HG03342 (cell line): ENCODE results near the gene STAT1.
"Not testable (repeated sequence)": the region's sequence is repeated elsewhere in the genome, so short reads cannot be mapped to it uniquely, and the experiment has no call there.

Experiments
- ATAC-seq: cut with Tn5 transposase; IDR thresholded peaks from one replicate; pipeline ENCODE4 v1.9.1; 2021; ENCODE audit warnings: mild to moderate bottlenecking, moderate library complexity; ENCODE audit not compliant: unreplicated experiment

Gene STAT1

DNA sequence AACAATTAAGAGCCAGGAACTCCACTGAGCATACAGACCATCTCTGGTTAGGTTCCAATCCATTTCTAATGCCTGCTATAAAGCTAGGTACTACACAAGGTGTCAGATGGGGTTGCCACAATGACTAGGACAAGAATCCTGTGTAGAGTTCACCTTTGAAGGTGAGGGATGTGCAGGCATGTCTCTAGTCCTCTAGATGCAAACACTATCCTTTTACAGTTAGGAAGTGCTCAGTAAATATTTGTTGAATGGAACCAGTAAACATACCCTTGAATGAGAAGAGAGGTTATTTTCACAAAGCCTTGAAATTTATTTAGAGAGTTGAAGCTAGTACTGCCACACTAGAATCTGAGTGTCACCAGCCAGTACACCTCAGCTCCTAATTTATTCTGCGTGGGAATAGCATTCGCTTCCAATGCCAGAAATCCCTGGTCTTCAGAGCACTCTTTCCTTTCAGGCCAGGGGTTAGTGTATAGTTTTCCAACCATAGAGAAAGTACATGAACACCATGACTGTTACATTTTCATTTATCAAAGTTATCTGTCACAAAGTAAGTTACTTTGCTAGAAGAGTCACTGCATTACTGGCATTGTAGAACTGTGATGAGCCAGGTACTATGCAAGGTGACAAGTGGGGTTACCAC is 48.3 kb downstream of the STAT1 start:
- ATAC-seq = no peak

DNA sequence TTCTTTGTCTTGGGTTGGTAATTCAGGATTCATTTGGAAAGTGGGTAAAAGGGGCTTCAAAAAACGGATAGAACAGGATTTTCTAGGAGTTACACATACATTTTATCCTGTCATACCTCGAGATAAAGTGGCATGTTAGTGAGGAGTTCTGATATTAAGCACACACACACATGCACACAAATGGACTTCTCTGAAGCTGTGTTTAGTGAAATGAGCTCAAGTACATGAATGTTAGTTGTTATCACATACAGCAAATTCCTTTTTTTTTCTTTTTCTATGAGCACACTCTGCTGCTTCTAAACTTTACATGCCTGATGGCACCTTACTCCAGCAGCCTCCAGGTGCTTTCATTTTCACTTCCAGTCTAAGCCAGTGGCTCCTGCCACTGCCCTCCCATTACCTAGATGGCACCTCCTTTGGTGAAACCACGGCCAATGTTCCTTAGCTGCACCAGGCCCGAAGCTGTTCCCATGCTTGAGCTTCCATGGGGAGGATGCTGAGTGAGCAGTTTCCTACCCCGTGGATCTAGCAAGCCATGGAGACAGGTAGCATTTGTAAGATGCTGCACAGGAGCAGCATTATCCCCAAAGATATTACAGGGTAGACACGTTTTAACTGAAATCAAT is 49.7 kb downstream of the STAT1 start:
- ATAC-seq = no peak

DNA sequence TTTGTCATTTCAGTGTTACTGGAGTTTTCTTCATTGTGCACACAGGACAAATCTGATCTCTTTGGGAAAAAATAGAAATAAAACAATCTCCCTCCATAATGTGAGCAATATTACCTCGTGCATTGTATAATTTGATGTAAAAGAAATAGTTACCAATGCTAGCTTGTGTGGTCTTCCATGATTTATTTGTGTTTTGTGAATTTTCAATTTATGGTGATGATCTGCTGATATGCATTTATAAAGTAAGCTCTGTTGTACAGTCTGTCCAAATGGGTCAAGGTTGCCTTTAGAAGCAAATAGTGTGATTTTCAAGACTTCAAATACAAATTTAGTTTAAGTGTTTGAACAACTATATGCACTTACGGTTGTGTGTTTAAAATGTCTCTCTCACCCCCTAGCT is 50.9 kb downstream of the STAT1 start:
- no peak for ATAC-seq

DNA sequence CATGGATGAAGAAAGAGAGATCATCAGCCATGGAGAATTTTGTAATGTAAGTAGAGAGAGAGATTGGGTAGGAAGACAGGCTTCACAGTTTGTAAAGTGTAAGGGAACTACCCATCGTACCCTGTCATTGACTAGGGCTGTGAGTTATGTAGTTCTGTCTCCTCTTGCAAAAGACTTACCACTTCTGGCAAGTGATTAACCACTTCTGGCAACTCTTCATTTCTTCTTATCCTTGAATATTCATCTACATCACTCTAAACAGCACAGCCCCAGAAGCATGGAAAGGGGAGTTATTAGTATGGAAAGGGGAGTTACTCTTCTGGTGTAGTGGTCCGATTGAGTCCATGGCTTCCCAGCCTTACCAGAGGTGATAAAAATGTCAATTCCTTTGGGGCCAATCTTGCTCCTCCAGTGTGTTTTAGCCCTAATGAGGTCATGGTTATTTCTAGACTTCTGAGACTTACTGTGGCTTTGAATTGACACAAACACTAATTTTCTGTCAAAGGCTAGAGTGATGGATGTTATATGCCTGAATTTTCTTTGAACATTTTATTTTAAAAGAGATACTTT is 52.0 kb downstream of the STAT1 start:
- no peak for ATAC-seq

DNA sequence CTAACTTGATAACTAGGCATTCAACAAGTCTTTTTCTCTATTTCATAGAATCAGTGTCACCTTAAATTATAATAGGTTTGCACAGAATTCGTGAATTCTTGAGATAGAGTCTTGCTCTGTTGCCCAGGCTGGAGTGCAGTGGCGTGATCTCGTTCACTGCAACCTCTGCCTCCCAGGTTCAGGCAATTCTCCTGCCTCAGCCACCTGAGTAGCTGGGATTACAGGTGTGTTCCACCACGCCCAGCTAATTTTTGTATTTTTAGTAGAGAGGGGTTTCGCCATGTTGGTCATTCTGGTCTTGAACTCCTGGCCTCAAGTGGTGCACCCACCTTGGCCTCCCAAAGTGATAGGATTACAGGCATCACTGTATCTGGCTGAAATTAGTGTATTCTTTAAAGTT is 52.9 kb downstream of the STAT1 start:
- not testable (repeated sequence) for ATAC-seq

DNA sequence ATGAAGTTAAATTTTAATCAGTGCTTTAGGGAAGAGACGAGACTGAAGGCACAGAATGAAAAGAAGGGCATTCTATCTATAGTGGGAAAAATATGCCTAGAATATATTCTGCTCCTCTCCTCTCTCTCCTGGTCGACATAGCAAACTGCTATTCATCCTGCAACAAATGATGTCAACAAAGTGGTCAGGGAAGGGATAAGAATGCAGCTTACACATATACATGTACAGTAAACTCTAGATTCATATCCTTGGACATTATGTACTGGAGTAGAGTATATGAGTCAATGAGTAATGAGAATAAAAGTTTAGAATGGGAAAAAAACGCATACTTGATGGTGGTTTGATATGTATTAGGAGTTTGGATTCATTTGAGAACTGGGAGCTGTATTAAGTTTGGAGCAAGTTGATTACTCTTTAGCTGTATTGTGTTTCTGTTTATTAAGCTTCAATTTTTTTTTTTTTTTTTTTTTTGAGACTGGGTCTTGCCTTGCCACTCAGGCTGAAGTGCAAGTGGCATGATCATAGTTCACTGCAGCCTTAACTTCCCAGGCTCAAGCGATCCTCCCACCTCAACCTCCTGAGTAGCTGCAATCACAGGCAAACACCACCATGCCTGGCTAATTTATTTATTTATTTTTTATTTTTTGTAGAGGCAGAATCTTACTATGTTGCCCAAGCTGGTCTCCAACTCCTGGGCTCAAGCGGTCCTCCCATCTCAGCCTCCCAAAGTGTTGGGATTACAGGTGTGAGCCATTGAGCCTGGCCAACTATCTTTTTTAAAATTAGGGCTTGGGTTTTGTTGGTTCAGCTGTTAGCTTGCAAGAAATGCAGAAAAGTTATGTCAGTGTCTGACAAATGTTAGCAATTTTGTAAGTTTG is 53.8 kb downstream of the STAT1 start:
- ATAC-seq = no peak

DNA sequence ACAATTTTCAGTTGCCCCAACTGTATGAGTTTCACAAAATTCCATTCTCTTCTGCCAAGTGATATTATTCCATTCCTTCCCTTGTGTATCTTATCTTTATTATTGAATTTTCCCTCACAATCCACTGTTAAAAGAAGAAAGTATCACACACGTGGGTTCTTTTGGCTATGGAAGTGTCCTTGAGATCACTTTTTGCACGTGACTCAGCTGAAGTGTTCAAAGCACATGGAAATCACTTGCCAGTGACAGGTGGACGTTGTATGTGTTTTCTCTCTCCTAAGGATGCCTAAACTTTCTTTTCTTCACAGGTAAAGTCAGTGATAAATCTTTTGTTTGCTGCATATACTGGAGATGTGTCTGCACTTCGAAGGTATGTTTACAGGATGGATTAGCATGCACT is 60.7 kb downstream of the STAT1 start:
- no peak for ATAC-seq

DNA sequence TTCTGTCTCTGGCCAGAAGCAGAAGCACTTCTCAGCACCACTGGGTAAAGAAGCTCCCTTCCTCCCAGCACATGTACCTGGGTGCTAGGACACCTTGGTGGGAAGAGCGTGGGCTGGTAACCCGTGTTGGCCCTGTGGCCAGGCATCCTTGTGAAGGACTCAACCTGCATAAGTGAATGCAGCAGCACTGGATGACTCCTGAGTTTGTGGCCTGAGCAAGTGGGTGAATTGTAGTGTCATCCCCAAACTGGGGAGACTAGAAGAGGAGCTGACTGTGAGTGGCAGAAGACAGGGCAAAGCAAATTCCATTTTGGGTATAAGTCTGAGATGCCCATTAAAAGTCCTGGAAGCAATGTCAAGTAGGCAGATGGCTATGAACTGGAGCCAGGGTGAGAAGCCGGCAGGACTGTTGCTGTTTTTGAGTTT is 63.4 kb downstream of the STAT1 start:
- no peak for ATAC-seq

DNA sequence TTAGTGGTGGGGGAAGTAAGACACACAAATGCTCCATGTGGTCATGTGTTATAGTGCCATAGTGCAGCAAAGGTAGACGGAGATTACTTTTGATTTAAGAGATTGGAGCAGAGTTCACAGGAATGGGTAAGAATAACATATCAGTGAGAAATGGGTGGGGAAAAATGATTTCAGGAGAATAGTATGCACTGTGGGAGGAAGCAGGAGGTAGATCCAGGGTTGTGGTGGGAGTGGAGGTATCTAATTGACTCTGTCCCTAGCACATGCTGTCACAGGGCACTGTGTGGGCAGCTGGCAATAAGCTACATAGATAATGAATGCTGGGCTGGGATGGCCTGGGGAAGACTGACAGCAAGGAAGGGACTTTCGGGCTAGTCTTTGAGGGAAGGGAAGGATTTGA is 65.3 kb downstream of the STAT1 start:
- ATAC-seq = no peak

DNA sequence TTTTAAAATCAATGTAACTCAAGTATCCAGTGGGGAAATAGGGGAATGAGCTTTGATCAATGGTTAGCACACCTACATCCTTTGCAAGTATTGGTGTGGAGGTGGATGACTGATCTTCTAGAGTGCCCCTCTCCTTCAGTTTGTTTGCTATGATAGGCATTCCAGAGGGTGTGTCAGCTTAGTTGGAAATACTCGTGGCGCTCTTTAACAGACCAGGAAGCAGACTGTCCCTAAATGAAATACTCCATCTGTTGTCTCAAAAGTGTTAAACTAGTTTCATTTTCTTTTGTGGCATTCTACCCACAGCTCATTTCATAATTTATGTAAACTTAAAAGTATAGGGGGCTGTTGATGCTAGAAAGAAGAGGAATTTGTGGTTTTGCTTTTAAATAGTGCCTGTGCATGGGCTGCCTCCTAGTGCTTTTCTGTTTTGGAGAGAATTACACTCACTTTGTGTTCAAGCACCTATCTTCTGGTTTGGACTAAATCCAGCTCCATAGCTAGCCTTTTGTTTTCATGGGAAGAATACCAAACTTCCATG is 66.2 kb downstream of the STAT1 start:
- peak; percentile 69 for ATAC-seq

DNA sequence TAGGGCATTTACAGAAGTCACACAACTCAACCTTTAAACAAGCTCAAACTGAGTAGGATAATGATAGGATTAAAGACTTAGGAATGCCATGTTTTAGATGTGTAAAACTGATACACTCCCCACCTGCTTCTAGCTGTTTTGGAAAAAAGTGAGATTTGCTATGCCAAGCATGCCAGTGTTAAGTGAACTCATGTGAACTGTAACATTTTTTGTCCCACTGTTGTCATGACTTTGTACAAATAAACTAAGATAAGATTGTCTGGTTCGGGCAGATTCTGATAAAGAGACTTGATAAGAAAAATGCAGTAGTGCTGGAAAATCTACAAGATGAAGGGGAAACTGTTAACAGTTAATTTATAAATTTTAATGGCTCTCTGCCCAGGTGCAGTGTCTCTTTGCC is 66.8 kb downstream of the STAT1 start:
- ATAC-seq = no peak

DNA sequence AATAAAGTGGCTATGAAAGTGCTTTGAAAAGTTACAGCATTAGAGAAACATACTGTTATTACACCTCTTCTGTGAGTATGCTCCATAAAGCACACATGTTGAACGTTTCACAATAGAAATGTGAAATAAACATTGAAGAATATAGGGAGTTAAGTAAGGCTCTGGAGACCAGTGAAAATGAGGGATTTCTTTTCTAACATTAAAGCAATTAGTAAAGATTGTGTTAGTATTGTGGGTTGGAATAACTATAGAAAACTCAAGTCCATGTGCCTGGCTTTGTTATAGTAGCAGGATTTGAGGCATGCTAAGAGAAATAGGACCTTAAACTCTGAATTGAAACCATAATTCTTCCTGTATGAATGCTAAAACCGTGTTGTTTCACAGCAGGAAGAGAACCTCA is 70.3 kb downstream of the STAT1 start:
- ATAC-seq = no peak

DNA sequence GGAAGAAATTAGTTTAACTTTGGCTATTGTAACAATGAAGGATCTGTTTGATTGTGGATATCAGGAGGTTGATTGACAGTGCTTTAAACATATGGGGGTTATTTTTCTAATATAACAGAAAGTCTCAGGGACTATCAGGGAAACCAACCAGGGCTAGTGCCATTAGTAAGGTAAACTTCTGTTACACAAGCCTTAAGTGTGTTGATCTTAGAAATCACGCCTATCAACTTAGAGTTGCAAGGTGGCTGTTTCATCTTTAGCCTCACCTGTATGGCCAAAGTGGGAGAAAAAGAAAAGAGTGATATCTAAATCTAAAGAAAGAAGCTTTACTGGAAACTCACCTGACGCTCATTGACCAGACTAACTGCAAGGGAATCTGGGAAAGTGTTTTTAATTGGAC is 71.3 kb downstream of the STAT1 start:
- no peak for ATAC-seq

DNA sequence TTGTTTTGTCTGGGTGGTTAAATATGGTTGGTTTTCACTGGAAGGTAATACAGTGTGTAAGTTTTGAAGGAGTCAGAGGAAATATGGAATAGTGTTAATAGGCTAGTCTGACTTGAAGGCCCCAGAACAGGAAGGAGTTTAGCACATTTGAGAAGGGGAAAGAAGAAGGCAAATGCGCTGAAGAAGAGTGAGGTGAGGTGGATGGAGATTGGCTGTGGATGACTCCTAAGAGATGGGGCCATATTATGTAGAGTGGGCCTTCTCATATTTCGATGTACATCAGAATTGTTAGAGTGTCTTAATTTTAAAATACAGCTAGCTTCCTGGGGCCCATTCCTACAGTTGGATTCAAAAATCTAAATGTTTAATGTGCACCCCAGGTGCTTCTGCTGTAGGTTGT is 72.4 kb downstream of the STAT1 start:
- no peak for ATAC-seq

DNA sequence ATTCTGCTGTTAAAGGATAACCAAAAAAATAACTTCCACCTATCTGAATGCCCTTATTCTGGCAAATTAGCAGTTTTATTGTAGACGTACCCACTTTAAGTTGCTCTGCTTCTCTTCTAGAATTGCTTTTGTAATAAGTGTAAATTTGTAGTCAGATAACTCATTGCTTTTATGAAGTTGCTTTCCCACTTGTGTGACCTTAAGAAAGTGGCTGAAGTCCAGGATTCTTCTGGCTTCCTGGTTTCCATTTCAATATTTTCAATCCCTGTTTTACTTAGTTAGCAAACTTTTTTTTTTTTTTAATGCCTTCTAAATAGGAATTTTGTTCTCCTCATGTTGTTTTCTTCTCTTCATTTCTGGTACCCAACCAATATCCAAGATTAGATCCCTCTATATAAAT is 73.5 kb downstream of the STAT1 start:
- ATAC-seq = no peak

DNA sequence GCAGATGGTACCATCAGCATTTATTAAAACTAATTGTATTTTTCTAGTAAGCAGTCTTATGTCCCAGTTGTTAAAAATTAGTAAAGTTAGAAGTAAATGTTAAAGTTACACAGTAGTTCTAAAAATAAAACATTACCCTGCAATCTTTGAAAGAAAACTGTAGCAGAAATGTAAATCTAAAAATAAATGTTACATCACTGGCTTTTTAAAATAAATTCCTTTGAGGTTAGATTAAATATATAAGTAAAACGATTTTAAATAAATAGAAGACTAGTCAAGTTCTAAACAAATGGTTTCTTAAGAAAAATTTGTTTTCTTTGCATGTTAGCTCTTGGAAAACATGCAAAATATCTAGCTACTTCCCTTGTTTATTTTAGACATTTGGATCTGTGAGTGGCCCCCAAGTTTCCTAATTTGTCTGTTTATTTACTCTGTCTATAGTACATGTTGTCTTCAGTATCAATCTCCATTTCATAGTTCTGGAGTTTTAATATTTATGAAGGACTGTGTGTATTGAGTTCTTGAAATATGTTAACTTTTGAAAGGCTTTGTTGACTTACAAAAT is 75.1 kb downstream of the STAT1 start:
- ATAC-seq = no peak

DNA sequence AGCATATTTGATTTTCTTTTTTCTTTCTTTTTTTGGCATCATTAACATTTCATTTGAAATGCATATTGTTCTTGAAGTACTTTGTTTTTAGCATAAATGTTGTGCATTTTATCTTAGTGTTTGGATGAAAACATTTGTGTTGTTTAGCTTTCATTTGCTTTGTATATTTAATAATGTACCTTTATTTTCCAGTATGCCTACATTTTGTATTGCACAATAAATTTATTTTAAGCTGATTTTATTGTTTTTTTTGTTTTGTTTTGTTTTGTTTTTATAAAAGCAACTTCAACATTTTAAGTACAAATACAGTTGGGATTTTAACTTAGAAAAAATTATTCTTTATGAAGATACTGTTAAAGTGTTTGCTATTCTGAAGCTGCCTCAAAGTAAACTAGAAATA is 78.9 kb downstream of the STAT1 start:
- ATAC-seq = no peak

DNA sequence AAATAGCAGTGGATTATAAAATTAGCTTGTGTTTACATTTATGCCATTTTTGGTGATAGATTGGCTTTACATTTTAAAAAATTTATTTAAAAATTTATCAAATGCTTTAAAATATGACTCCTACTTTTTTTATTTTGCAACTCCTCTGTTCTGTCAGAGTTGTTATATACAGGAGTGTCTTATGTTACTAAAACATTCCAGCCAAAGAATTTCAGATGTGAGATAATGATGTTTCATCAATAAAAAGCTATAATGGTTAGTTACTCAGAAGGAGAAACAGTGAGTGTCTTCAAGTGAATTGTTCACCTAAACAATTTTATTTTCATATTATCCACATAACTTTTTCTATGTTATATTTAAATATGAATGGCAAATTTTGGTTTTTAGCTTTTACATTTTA is 80.6 kb downstream of the STAT1 start:
- ATAC-seq = no peak

DNA sequence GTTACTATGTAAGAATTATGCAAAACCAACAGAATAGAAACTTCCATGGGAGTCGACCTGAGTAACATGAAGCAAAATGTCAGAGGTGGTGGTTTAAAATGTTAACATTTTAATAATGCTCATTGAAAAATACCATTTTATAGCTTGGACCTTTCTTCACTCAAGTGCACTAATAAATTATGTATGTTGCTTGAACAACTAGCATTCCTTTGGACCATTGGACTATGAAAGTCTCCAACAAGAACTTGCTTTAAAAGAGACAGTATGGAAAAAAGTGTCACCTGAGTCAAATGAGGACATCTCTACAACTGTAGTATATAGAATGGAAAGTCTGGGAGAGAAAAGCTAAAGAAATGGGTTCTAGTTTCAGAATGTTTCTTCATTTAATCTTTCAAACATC is 81.5 kb downstream of the STAT1 start:
- ATAC-seq = no peak

DNA sequence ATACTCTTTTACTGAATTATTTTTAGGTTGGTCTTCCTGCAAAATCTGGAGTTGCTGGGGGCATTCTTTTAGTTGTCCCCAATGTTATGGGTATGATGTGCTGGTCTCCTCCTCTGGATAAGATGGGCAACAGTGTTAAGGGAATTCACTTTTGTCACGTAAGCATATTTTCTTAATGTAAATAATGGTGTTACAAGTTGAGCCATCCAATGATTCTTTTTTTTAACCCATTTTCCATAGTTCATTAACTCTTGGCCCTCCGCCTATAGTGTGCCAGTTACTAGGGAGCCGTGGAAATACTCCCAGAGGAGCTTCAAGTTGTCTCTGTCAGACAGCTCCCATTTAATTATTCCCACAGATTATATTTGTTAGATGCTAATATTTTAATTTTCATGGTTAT is 83.6 kb downstream of the STAT1 start:
- ATAC-seq = no peak

DNA sequence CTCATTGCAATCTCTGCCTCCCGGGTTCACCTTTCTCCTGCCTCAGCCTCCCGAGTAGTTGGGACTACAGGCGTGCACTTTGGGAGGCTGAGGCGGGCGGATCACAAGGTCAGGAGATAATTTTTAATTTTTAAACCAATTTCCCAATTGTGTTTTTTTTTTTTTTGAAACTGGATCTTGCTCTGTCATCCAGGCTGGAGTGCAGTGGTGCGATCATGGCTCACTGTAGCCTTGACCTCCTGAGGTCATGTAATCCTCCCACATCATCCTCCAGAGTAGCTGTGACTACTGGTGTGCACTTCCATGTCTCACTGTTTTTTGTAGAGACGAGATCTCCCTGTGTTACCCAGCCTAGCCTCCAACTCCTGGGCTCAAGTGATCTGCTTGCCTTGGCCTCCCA is 84.1 kb downstream of the STAT1 start:
- ATAC-seq = no peak
